LNCaP clone FGC (cell line): Measurements from ENCODE around the gene SELENOK.

Experiments used
- DNase-seq: peaks from one replicate; pipeline ENCODE4 v3.0.0-alpha.2; 2011; ENCODE audit warnings: low read depth
- H3K4me3 ChIP-seq: 2 replicates; pipeline ENCODE4 v1.5.1; 2011; ENCODE audit warnings: mild to moderate bottlenecking, low read depth, low read length, control low read depth
- TF ChIP-seq, protein P1 (sequence below): IDR thresholded peaks from 2 replicates; pipeline ENCODE4 v1.5.1; 2012; ENCODE audit warnings: mild to moderate bottlenecking; ENCODE audit not compliant: control insufficient read depth, insufficient read depth; ENCODE audit errors: extremely low read depth

SELENOK gene

DNA sequence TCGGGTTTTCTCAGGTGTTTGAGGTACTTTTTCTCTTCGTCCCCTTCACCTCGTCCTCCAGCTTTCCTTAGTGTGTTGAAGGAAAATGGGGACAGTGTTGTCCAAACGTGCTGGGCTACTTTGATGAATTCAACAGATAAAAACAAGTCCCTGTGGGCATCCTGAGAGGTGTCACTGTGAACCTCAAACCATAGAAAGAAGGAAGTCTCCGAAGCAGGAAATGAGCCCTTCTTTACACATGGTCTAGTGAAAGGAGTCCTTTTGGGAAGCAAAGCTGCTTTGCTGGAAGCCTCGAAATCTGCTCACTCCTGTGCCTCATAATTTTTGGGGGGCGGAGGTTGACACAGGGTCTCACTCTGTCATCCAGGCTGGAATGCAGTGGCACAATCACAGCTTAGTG, 34.7 kb downstream of the SELENOK start:
- TF ChIP-seq, protein P1, sequence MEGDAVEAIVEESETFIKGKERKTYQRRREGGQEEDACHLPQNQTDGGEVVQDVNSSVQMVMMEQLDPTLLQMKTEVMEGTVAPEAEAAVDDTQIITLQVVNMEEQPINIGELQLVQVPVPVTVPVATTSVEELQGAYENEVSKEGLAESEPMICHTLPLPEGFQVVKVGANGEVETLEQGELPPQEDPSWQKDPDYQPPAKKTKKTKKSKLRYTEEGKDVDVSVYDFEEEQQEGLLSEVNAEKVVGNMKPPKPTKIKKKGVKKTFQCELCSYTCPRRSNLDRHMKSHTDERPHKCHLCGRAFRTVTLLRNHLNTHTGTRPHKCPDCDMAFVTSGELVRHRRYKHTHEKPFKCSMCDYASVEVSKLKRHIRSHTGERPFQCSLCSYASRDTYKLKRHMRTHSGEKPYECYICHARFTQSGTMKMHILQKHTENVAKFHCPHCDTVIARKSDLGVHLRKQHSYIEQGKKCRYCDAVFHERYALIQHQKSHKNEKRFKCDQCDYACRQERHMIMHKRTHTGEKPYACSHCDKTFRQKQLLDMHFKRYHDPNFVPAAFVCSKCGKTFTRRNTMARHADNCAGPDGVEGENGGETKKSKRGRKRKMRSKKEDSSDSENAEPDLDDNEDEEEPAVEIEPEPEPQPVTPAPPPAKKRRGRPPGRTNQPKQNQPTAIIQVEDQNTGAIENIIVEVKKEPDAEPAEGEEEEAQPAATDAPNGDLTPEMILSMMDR, result no peak
- no peak for DNase-seq
- H3K4me3 ChIP-seq, result no peak overlapping the region

DNA sequence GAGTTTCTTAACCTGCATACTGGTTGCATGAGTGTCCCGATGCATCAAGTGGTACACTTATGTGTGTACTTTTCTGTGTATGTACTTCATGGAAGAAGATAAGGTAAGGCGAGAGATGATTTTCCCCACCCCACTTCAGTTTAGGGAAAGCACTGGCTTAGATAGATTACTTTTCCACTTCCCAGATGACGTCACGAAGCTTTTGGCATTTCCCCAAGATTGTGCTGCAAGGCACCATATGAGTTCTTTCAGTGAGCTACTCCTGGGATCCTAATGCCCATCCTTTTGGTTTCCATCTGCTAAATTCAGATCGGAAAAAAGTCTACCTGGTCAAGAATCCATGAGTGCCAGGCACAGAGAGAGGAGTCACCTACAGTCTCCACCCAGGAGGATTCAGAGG, 40.8 kb downstream of the SELENOK start:
- DNase-seq, result no peak
- H3K4me3 ChIP-seq, result no peak overlapping the region

DNA sequence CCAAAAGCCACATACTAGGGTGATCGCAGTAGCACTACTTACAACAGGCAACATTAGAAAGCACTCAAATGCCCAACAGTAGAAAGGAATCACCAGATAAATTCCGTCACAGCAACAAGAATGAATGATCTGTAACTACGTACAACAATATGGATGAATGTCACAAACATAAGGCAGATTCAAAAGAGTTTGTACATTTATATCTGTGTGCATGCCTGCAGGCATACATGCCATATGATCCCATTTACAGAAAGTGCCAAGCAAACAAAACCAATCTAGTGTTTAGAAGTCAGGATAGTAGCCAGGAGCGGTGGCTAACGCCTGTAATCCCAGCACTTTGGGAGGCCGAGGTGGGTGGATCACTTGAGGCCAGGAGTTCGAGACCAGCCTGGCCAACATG, 41.7 kb downstream of the SELENOK start:
- TF ChIP-seq, protein P1, result no peak
- DNase-seq, result no peak
- H3K4me3 ChIP-seq, result no peak overlapping the region

More for the DNA sequence above, 40.8 kb downstream of the SELENOK start:
- TF ChIP-seq, protein P1, result no peak

DNA sequence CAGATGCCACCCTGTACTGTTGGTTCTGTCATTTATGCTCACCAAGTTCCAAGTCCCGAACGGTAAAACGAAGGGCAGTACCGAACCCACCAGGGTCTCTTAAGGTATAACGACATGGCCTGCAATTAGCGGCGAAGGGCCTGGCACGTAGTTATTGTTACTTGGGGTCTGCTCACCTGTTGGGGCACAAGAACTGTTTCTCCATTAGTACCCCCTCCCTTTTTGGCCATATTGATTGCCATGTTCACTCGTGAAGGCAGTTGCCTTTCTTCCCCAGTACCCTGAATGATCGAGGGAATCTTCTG, 44.9 kb downstream of the SELENOK start:
- TF ChIP-seq, protein P1, result no peak
- no peak for DNase-seq
- peak overlapping the region; percentile 64 for H3K4me3 ChIP-seq

DNA sequence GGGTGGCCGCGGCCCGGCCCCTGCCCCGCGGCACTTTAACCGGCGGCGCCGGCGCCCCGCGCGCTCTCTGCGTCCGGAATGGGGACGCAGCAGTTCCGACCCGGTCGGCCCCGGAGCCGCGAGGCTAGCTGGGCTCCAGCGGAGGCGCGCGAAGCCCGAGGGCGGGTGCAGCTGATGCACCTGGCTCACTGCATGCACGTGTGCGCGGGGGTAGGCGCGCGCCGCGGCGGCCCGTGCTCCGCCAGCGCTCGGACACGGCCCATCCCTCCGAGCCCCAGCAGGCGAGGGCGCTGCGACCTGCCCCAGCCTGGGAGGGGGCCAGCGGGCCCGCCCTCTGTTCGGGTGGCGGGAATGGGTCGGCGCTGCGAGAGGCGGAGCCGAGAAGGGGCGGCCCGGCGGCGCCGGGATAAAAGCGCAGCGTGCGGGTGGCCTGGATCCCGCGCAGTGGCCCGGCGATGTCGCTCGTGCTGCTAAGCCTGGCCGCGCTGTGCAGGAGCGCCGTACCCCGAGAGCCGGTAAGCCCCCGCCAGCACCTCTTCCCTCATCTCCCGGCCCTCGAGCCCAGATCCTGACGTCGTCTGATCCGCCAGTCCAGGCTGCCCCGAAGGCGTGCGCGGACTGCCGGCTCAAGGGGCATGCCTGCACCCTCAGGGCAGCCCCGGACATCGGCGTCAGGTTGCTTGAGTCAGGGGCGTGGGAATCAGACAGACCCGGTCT, 45.4 kb downstream of the SELENOK start, which contains the start of the genes CHDH and IL17RB:
Gene CHDH, minus strand, starts transcription at position 286 of the 717 bp plus-strand sequence. CDS start 22,411 bp downstream, outside the sequence.
Gene IL17RB, plus strand, starts transcription at position 435 of the 717 bp plus-strand sequence. Its CDS starts 21 bp downstream, at position 456.
- peak; percentile 52 for DNase-seq
- TF ChIP-seq, protein P1, result peak; percentile 46
- H3K4me3 ChIP-seq, result peak within 1 kb of the TSS; percentile 64

DNA sequence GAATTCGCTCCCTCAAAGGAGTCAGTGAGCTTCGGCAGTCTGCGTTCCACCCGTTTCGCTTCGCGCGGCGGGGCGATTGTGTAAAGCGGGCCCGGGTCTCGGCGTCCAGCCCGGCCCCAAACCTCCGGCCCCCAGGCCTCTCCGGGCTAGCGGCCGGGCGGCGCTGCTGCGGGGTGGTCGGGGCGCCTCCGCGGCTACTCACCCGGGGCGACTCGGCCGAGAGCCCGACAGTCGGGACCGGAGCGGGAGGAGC, 45.9 kb downstream of the SELENOK start:
- DNase-seq, result no peak
- peak overlapping the region; percentile 64 for H3K4me3 ChIP-seq
- TF ChIP-seq, protein P1, result no peak
